GM18502 (cell line): Measurements from ENCODE around the gene SLC1A3.

Source experiments
- ATAC-seq: cut with Tn5 transposase; IDR thresholded peaks from one replicate; pipeline ENCODE4 v1.9.1; 2021; ENCODE audit warnings: mild to moderate bottlenecking; ENCODE audit not compliant: unreplicated experiment, poor library complexity

Gene SLC1A3

DNA sequence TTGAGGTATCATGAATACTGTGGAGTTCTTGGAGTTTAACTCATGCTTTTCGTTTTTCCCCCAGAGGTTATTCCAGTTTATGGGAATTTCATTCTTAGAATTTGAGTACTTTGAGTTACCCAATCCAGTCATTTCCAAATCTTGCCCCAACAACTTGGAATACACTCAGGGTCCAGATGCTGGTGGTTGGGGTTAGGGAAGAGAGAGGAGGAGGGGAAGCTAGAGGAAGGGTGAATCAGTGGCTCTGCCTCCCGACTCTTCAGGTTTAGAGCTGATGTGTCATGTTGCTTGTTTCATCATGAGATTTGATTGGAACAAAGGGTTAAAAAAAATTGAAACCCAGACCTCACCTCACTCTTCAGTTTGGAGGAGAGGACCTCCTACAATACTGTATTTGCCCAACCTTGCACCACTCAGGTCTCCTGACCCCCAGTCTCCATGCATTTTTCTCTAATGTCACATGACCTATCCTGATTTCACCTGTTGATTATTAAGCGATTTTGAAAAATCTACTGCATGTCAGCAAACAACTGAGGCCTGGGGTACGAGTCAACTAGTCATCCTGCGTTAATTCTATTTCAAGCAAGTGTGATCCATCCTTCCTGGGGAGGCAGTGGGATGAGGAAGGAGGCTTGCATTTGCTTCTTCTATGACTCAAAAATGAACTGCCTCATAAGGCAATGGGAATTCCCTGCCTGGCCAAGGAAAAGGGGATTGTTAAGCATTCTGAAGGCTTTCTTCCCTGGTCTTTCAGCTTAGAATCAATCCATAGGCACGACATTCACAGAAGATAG, 6.2 kb upstream of the SLC1A3 start:
- no peak for ATAC-seq

DNA sequence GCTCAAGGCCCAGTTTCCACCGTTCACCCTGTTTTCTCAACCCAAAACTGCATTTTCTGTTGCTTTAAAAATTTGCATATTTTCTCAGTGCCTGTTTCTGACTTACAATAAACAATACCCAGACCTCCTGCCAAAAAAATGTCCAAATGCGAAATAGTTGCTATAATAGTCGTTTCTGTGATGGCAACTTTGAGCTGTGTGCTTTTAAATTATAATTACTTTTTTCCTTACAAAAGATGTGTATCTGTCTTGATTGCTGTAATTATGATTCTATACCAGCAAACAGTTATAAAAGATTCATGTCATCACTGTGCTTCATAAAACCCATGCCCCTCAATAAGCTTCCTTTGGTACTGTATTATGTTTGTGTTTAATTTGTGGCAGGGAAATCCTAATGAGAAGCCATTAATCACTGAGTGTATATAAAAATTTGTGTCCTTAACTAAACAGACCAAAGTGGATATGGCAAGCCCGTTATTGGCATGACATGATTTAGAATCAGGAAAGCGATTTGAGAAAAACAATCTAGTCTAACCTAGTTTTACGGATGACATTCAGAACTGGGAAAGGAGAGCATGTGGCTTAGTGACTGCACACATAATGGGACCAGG, 5.4 kb upstream of the SLC1A3 start:
- ATAC-seq, result no peak

DNA sequence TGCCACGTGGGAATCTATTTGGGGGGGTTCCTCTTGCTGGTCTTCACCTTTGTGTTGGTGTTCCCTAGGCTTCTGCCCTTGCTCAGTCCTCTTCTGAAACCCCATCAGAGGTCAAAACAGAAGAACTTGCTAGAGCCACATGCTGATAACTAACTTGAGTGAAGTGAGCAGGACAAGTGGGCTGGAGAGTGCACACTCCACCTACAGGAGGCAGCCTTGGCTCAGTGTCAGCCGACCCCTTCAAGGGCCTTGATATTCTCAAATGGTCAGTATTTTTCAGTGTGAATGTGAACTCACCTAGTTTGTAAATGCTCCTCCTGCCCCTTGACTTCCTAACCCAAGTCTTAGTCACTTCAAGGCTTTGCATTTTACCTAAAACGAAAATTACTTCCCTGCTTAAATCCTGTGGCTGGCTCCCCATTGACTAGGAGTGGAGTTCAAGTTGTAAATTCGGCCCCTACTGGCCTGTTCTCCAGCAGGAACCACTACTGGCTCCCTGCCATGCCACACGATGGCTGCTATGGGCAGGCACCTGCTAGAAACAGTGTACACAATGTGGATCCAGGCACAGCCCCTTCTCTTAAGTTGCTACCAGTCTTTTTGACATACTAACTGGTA, 3.6 kb upstream of the SLC1A3 start:
- no peak for ATAC-seq

DNA sequence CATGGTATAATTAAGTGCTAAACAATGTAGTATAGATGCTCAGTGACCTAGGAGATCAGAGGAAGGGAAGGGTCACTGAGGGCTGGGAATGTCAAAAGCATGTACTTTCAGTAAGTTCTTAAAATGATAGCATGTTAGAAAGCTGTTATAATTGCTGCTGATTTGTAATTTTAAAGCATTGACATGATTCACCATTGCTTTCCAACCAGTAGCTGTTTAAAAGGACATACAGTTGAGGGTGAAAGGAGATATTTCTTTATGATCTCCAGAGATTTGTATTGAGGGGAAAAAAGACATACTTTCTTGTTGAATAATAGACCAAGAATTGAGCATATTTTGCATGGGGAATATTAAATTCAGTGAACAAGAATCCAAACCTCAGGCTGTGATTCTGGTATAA, 1.2 kb upstream of the SLC1A3 start:
- ATAC-seq, result no peak

DNA sequence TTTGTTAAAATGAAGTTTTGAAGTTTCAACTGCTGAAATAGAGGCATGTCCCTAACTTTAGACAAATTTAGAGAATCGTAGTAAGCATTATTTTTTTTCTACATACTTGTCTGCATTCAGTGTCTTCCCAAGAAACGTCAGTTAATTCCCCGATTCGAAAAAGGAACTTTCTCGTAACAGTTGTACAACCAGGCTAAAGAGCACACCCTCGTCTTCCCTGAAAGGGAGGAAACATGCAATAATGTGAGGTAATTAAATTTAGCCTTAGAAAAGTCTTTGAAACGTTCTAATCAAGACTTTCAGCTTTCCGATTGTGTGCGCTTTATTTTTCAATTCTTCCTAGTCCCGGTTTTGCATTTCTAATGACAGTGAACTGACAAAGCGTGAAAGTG, 374 bp upstream of the SLC1A3 start:
- ATAC-seq, result no peak

DNA sequence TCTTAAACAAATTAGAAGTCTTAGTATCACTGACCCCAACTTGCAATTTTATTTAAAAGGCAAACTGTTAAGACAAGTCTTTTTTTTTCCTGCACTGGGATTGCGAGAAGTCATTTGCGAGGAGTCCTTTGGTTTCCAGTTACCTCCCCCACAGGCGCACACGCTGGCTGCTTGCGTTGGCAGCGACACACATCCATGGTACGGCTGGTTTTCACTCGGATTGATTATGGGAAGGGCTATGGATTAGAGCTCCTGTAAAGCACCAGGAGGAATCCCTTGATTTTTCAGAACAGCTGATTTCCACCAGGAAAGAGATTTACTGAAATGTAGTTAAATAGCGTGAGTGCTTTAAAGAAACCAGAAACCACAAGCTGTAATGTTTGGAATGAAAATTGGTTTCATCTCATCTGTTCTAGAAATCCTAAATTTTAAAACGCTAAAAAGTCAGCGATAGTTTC, 737 bp downstream of the SLC1A3 start:
- ATAC-seq, result no peak

DNA sequence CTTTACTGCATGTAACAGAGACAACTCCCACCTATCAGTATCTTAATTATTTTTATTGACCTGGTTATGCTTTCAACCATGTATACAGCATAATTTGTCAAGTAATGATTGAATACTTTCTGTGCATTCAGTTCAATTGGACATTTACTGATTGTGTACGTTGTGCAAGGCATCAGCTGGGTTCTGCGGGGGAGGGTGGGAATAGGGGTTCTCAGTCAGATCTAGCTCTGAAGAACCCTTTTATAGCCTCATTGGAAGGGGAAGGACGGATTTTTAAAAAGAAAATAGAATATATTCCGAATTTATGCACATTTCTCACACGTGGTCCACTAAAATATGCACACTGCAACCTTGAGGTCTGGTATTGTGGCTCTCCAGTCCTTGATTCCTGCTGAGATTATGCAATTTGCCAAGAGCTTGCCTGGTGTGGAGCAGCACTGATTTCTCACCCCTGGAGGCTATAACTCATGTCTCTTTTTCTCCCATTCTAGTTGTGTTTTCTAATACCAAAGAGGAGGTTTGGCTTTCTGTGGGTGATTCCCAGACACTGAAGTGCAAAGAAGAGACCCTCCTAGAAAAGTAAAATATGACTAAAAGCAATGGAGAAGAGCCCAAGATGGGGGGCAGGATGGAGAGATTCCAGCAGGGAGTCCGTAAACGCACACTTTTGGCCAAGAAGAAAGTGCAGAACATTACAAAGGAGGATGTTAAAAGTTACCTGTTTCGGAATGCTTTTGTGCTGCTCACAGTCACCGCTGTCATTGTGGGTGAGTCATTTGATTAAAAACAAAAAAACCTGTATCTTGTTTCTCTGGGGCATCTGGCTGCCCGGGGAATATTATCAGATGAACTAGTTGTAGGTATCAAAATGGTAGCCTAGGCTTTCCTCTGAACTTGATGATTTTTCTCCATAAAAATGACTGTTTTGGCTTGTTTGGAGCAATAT, 1.7 kb downstream of the SLC1A3 start:
- ATAC-seq, result no peak

DNA sequence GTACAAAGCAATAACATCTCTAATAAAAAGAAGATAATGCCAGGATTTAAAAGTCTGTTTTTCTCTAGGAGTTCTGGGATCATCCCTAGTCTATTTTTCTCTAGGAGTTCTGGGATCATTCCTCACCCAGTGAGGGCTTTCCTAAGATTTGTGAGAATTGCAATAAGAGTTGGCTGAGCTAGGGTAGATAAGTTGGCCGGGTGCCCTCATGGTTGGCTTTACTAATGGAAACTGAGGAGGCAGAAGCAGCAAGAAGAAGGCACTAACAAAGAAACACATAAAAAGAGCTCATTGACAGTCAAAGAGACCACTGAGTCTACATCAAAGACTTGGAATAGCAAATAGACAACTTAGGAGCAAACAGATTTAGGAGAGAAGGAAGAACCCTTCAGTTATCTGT, 4.2 kb downstream of the SLC1A3 start:
- ATAC-seq, result no peak

DNA sequence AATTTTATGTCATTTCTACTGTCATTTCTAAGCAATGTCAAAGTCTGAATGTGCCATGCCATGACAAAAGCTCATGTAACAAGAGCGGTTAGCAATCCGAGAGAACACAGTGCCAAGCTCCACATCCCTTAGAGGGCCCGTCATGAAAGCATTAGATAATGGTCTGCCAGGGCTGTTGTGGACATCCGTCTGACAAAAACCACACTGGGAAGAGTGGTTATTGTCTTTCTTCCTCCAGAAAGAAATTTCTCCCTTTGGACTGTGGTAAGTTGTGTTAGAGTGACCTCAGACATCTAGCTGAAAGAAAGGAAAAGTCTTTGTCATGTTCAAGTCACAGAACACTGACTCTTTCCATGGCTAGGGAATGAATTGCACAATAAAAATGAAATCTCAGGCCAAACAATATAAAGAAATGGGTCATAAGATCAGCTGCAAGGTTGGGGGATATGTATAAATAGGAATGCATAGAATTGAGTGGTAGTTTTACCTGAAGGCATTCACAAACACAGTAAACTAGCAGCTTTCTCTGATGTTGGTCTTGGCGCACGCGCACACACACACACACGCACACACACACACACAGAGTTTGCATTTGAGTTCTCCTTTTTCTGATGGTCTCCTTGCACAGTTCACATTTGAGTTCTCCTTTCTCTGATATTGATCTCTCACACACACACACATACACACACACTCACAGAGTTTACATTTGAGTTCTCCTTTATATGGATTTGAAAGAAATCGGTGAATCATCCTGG, 5.3 kb downstream of the SLC1A3 start:
- no peak for ATAC-seq

DNA sequence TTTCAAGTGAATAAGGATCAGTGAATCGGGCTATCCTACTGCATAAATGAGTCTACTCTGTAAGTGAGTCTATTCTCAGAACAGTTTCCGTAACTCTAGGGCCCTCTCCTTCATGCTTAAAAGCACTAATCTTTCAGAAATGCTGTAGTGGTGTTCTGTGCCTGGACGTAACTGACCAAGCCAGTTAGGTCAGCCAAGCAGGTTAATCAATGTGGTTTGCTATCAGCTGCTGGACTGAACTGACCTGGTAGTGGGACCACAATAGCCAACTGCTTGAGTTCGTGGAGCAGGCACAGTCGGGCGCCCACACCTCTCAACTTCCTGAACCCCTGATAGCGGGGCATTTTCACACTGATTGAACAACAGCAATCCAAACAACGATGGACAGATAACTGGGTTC, 6.8 kb downstream of the SLC1A3 start:
- ATAC-seq, result no peak

DNA sequence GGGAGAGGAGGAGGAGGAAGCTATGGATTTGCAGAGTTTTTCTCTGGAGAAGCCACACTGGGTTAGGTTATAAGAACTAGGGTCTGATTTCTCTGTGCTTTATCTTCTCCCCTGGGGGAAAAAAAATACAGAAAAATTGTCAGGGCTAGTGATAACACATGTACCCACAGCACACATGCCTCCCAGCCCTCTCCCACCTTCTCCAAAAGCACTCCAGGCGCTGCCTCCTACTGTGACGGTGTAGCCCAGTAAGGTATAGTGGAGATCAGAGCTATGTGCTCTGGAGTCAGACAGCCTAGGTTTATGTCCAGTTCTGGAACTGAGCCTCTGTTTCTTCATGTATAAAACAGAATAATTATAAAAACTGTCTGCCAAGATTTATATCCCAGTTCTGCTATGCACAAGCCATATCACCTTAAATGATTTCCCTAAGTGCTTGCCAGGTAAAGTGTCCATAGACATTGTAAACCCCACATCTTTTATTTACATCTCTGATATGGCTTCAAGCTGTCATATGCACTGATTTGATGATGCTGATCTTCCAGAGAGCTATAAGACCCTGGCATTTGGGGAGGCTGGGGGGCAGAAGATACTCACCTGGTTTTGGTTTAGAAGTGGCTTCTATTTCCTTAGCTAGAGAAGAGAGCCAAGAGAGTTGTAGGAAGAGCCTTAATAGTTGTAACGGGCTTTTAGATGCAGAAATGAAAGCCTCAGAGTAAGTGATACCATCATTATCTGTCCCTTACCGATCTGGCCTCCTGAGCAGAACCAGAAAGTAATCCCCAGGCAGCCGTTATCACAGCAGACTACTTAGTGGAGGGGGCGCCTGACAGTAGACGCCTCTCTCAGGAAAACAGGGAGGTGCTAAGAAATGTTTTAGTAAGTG, 7.6 kb downstream of the SLC1A3 start:
- ATAC-seq, result no peak

DNA sequence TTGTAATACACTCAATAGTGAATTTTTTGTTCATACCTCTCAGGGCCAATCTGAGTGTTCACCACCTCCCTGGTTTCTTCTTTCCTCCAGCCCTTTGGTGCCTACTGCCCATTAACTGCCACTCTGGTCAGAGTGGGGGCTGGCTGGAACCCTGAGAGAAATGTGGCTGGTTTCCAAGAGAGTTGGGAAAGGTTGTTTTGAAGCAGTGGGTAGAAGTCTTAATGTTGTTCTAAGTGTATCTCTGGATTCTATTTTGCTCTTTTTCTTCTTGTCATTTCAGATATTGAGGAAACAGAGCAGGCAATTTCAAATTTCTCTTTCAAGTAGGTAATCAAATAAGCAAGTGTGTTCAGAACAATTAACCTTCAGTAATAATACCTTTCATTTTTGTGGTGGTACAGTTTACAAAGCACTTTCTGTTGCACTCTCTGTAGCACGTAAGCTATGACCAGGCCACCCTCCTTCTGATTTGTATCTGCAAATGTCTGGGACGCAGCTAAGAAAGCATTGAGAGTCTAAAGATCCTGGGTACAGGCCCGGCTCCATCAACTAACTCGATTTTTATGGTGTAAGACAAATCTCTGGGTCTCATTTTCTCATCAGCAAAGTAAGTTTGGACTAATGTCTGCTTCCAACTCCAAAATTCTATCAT, 8.4 kb downstream of the SLC1A3 start:
- no peak for ATAC-seq

DNA sequence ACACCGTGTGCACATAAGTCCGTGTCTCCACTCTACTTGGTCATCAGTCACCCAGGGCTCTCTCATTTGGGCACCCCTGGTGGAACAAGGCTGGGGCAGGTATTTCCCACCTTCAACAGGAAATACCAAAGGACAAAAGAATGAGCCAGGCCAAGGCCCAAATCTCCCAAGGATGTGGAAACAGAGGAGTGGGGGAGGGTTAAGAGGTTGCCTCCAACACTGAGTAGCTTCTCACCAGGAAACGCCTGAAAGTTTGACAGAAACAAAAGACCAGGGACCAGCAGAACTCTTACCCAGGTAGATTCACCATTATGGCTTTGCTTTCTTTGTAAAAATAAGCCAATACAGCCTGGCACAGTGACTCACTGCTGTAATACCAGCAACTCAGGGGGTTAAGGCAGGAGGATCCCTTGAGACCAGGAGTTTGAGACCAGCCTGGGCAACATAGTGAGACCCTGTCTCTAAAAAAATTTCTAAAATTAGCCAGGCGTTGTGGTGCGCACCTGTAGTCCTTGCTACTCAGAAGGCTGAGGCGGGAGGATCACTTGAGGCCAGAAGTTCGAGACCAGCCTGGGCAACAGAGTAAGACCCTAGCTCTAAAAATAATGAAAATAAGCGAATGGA, 12.7 kb downstream of the SLC1A3 start:
- no peak for ATAC-seq

DNA sequence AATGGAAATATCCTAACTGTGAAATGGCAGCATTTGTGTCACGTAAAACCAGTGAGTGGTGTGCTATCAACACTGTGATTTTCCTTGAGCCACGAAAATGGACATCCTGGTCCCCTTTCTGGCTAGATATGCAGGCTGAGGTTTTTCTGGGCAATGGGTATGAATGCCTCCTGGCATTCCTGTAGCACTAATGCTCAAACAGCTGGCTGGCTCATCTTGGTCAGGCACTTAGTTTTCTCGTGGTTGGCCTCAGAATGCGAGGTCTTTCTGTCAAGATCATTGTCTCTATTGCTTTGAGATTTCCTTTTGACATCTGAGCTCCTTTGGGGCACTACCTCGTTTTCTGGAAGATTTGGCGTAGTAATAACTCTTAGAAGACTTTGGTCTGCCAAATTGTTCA, 15.6 kb downstream of the SLC1A3 start:
- no peak for ATAC-seq

DNA sequence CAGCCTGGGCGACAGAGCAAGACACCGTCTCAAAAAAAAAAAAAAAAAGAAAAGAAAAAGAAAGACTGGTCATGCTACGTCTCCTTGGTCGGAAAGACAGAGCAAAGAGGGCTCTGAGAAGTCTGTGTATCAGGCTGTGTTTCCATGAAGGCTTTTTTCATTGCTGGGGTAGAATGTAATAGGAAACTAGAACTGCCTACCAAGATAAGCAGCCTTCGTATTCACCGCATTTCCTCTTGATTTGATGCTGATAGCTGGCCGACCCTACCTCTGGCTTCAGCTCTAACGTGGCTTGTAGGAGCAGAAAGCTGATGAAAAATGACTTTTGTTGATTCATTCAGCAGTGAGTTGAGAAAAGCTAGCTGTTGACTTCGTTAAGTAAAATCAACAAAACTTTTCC, 17.4 kb downstream of the SLC1A3 start:
- ATAC-seq, result no peak

DNA sequence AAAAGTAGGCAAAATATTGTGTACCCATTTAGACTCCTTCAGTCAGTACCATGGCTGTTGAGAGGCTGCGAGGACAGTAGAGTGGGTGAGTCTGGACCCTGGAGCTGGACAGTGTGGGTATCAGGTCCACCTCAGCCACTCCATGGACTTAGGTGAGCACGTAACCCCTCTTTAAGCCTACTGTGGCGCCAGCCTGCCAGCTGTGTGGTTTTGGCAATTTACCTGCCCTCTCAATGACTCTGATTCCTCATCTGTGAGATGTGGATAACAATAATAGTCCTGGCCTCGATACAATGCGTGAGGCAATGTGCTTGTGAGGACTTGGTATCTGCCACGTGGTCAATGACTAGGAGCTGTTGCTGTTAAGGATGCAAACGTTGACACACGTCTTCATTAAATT, 17.9 kb downstream of the SLC1A3 start:
- no peak for ATAC-seq

DNA sequence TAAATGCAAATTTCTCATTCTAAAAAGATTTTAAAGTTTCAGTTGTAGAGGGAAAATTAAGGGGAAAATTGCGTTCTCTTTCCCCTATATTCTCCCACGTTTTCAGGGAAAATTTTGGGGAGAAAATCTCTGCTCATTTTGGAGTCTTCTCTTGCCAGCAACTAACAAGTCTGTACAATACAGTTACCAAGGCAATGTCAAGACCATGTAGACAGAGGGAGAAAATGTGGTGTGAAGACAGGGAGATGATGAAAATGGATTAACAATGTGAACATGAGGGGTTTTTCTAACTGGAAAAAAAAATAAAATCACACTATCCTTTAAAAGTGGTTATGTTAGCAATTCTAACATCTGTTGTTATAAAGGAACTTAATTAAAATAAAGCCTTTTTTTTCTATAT, 22.3 kb downstream of the SLC1A3 start:
- ATAC-seq, result no peak

DNA sequence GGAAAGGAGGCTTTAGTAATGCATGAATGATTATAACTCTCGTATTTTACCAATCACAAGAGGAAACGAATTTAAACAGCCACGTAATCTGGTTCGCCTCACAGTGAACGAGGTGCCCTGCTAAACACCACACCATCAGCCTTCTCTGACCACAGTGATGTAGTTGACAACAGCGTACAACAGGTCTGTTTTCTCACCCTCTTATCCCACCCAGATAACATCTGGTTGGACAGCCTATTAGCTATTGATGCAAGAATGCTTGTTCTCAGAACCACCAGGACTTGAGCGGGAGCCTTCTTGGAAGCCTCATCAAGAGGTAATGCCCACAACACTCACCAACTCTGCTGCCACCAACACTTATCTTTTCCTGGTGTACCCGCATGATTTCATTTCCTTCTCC, 23.3 kb downstream of the SLC1A3 start:
- ATAC-seq, result no peak
